GM19467 (cell line): ENCODE data around the gene ZNF334.

Experiments used
- ATAC-seq: cut with Tn5 transposase; IDR thresholded peaks from one replicate; pipeline ENCODE4 v1.9.1; 2021; ENCODE audit warnings: mild to moderate bottlenecking, moderate library complexity; ENCODE audit not compliant: unreplicated experiment

The ZNF334 gene

GRCh38 chr20:46512943-46513844 is at the start of gene ZNF334:
ZNF334 (minus strand) TSS chr20:46513559; CDS start chr20:46512102, 1,457 bp downstream.
- no peak for ATAC-seq

DNA sequence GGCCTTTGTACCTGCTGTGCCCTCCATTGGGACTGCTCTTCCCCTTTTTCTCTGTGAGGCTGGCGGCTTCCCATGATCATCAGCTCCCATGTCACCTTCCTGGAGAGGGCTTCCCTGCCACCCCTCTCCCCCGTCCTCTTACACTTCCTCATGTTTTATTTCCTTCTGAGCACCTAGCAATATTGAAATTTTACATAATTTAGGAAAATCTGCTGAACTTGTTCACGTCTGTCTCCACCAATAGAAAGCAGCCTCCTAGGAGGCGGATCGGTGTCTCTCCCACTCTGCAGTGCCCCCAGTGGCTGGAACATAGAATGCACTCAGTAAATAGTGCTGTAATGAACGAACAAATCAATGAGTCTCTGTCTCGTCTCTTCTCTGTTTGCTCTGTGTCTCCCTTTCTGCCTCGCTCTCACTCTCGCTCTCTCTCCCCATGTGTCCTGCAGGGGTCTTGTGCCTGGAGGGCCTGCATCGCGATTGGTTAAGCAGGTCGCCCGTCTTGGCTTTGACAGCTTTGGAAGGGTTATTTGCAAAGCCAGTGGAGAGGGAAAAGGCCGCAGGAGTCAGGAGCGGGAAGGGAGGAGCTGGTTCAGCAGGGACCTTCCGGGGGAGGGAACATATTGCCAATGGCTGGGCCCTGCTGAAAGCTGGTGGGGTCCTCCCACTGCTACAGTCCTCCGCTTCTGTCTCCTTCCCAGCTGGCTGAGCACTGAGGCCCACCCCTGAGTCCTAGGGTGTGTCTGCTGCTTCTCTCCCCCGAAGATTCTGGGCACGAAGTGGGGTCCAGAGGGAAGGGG is 49.2 kb upstream of the ZNF334 start:
- no peak for ATAC-seq

DNA sequence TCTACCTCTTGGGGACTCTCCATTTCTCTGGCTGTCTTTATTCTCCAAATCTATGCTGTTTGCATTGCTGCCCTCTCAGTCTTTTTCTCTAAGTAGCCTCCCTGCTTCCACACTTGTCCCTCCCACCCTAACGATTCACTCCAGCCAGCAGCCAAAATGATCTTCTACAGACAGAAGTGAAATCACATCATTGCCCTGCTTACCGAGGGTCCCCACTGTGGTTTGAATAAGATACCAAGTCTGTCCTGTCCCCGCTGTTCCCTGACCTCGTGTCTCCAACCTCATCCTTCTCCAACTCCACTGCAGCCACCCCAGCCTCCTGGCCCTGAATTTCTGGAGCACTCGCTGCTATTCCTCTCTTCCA is 48.6 kb upstream of the ZNF334 start:
- ATAC-seq: no peak

- no peak for ATAC-seq
Measured at GRCh38 chr20:46559685-46560440, 46.5 kb upstream of the ZNF334 start.

GRCh38 chr20:46559001-46559400 is 45.6 kb upstream of the ZNF334 start:
- no peak for ATAC-seq

GRCh38 chr20:46558511-46558959 is 45.2 kb upstream of the ZNF334 start:
- ATAC-seq: no peak

- ATAC-seq: no peak
Measured at GRCh38 chr20:46557231-46557956, 44.0 kb upstream of the ZNF334 start.

GRCh38 chr20:46555370-46555956 is 42.1 kb upstream of the ZNF334 start:
- ATAC-seq: no peak

DNA sequence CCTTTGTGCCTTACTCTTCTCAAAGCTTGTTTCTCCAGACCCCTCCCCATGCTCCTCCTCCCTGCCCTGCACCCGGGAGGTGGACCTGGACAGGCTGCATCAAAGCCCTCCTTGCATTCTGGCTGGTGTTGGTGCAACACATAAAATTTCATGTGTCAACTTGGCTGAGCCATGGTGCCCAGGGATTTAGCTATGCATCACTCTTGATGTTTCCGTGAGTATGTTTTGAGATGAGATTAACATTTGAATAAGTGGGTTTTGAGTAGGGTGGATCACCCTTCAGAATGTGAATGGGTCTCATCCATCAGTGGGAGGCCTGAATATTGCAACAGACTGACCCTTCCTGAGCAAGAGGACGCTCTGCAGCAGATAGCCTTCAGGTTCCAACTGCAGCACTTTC is 41.5 kb upstream of the ZNF334 start:
- no peak for ATAC-seq

GRCh38 chr20:46553926-46554325 is 40.6 kb upstream of the ZNF334 start:
- no peak for ATAC-seq

DNA sequence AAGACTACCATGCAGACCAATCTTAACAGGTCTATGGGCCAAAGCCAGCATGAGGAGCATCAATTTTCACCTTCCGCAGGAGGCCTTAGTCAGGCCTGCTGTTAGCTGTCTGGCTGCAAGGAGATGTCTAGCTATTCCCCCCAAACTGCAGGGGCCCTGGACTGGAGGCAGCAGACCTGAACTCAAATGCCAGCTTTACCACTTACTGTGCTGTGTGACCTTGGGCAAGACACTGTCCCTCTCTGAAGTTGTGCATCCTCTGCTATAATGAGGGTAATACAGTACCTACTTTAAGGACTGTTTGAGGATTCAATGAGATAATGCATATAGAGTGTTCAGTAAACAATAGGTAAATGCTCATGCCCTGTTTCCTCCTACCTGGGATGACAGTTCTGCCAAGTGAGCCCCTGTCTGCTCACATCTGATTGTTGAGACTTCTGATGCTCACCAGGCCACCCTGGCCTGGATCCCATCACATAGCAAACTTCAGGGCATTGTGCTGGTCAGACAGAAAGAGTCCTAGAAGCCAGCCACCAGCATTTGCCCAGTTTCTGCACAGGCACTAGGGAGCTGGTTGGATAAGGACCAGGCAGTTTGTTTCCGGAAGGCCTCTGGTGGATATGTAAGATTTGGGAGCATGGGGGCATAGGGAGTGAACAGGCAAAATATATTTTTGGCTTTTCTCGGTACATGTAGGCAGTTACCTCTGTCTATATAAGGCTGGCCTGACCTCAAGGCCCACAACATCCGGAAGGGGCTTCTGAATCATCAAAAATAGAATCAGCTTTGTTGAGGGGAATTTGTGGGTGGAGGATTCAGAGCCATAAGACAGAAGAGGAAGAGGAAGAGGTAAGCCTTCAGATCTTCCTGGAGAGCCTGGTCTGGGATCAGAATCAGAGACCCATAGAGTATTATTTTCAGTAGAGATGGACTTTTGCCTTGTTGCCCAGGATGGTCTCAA is 39.4 kb upstream of the ZNF334 start:
- peak; percentile 71 for ATAC-seq

GRCh38 chr20:46551522-46552381 is 38.4 kb upstream of the ZNF334 start:
- no peak for ATAC-seq

DNA sequence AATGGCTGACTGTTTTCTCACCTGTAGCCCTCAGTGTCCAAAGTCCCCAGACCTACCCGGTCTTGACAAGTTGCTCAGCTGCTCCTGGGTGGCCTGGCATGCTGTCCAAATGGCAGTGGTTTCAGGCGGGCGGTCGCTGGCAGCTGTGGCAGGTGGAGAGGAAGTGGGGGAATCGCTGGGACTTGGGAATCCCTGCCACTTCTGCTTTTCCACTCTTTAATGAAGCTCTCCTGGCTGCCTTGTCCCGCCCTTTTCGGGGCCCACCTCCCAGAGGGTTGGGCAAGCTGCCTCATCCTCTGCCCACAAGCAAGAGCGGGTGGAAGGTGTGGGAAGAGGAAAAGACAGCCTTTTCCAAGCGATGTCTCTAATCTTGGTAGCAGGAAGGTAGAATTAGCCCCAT is 37.1 kb upstream of the ZNF334 start, which contains the start of gene OCSTAMP:
OCSTAMP (minus strand) TSS at position 194 of the 400 bp plus-strand sequence; CDS start at position 100, 94 bp downstream.
- no peak for ATAC-seq

DNA sequence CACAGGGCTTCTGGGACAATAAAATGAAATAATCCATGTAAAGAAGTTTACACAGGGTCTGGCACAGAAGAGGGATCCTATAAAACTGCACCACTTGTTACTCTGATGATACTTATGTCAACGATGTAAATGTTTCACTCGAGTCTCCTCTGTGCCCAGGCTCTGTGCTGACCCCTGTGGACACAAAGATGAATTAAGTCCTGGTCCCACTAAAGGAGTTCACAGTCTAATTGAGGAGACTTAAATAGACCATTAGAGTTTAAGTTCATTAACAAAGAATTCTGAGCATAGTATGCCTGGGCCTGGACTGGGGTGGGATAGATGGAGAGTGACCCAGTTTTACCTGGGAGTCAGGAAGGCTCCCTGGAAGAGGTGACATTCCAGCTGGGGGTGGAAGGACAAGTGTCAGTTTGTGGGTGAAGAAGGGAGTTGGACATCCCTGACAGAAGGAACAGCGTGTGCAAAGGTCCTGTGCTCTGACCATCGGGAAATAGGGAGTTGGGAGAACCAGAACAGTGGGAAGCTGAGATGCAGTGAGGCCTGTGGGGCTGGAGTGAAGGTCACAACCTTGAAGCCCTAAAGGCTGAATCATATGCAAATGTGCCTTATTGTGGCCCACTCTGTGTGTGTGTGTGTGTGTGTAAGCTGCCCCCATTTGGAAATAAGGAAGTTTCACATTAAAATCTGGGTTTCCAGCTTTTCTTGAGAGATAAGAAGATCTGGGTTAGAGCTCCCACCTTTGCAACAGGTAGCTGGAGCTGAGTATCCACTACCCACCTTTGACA is 36.0 kb upstream of the ZNF334 start:
- ATAC-seq: no peak

- no peak for ATAC-seq
Measured at GRCh38 chr20:46548688-46549087, 35.3 kb upstream of the ZNF334 start.

DNA sequence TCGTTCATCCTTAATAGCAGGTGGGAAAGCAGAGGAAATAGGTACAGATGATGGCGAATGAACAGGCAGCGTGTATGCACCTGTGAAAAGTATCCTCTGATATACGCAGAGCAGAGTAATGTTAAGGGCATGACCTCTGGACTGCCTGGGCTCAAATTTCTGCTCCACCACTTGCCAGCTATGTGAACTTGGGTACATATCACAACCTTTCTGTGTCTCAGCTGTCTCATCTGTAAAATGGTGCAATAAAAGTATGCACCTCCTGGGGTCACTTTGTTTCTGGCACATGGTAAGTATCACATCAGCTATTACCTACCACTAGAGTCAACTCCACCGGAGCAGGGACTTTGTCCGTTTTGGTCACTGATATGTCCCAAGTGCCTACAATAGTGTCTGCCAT is 34.6 kb upstream of the ZNF334 start:
- no peak for ATAC-seq

DNA sequence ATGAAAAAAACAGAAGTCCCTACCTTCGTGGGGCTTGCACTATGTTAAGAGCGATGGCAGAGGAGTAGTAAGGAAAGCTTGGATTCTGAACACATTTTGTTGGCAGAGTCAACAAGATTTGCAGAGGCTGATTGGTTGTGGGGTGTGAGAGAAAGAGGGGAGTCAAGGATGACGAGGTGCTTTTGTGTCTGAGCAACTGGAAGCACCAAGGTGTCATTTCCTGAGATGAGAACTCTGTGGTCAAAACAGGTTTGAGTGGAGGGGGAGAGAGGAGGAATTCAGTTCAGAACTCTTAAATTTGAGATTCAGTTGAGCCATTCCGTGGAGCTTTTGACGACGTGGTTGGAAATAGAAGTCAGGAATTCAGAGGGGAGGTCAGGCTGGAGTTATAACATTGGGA is 33.6 kb upstream of the ZNF334 start:
- no peak for ATAC-seq
